MV-4-11 (cell line): ENCODE results near the gene WHAMM.
"Not testable (repeated sequence)": the region's sequence is repeated elsewhere in the genome, so short reads cannot be mapped to it uniquely, and the experiment has no call there.

Experiments used
- DNase-seq: peaks from one replicate; lab custom pipeline; 2025; lab: John Stamatoyannopoulos, UW

WHAMM gene

DNA sequence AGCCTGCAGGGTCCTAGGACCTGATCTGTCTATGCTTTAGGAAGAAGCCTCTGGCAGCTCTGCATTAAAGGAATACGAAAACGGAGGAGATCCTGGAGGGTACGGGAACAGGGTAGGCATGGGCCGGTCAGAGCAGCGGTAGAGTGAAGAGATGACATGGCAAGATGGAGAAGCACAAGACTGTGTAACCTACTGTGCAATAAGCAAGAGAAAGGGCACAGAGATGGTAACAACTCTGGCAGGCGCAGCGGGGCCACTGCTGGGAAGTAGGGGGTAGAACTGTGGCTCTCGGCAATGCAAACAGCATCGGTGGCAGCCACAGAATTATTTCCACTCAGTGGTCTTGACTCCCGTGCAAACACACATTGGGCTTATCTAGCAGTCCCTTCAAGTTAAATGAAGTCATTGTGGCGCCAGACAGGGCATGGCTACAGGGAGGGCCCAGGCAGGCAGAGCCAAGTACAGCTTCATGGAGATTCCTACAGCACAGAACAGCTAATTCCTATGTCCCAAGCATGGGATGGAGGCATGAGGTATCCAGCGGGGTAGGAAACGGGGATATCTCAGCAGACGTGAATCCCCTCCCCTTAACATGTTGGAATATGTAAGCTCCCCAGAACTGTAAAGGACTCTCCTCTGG, 28.8 kb downstream of the WHAMM start:
- no peak for DNase-seq

DNA sequence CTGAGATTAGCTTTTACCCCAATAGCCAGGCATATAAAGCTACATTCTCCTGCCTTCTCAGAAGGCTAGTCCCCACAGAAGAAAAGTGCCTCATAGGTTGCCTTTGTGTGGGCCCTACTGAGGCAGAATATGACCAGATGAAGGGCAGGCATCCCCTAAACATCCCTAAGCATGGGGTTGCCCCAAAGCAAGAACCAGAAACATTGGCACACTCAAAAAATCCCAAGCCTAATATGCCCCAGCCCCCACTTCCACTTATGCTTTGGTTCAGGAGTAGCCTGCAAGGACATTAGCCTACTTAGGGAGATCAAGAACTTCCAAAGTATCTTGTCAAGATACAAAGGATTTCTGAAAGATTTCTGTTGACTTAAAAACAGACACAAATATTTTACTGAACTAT, 29.7 kb downstream of the WHAMM start:
- DNase-seq = no peak

DNA sequence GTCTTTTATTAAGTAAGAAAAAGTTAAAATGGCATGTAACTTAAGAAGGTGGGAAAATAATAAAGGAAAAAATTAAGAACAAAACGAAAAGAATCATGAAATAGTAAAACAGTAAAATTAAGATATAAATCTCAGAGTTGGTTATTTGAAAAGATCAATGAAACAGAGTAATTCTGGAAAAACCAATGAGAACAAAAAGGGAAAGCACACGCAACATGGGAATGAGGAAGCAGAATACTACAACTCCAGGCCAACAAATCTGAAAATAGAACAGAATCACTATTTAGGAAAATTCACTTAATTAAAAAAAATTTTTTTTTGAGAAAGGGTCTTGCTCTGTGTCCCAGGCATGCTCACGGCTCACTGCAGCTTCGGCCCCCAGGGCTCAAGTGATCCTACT, 30.7 kb downstream of the WHAMM start:
- no peak for DNase-seq

DNA sequence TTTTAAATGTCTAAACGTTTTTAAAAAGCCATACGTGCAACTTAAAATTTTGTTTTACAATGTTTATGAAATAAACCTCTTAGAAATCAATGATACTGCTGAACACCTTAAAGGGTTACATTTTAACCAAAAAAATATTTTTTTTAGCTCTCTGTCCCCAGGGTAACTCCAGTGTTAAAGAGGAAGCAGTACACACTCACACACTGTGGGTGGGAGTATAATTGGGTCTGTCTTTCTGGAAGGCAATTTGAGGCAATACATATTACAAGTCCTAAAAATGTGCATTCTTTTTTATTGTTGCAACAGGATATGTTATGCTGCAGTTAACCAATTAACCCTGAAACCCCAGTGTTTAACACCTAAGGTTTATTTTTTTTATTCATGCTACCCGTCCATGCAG, 34.1 kb downstream of the WHAMM start:
- DNase-seq = peak; percentile 61

DNA sequence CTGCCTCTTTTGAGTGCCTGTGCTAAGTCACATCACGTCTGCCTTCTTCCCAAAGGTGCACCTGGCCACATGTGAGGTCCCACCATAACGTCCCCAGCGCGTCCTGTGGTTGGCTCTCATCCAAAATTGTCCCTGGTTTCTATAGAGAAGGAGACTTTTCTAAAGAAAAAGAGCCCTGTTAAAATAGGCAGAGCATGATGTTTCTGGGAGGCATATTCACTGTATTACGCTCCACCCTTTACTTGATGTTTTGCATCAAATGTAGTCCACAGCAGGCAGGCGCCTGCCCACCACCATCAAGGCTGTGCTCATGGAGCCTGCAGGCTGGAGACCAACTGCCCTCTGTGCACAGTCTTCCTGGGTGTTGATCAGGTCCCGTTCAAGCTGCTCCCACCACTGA, 36.3 kb downstream of the WHAMM start:
- no peak for DNase-seq

DNA sequence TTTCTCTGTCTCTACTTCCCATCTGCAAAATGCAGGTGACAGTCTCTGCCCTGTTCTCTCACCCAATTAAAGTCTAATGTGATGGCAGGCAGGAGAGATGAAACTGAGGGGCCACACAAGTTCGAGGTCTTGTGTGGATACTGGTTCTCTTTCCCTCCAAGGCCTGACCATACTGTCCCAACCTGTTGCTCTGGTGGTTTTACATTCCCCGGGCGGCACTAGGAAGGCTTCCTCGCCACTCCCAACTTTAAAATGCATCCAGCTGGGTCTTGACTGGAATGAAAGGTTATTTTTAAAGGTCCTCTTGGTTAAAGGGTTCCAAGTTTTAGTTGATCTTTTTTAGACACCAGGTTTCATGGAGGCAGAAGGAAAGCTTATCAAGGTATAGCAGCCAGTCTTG, 37.2 kb downstream of the WHAMM start:
- no peak for DNase-seq

DNA sequence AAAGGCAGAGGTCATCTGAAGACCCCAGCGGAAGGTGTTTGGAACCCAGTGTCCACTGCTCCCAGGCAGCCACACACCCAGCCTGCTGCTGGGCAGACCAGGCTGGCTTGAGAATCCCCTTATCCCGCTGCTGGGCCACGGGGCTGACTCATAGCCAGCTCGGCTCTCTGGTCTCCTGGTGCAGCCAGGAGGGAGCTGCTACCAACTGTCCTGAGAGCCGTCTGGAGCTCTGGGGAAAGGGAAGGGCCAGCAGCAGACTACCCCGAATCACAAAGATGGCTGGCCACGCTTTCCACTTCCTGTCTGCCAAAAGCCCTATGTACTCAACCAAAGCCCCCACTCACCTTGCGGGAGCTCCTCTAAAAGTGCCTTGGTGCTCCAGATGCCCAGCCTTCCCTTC, 38.3 kb downstream of the WHAMM start:
- no peak for DNase-seq

DNA sequence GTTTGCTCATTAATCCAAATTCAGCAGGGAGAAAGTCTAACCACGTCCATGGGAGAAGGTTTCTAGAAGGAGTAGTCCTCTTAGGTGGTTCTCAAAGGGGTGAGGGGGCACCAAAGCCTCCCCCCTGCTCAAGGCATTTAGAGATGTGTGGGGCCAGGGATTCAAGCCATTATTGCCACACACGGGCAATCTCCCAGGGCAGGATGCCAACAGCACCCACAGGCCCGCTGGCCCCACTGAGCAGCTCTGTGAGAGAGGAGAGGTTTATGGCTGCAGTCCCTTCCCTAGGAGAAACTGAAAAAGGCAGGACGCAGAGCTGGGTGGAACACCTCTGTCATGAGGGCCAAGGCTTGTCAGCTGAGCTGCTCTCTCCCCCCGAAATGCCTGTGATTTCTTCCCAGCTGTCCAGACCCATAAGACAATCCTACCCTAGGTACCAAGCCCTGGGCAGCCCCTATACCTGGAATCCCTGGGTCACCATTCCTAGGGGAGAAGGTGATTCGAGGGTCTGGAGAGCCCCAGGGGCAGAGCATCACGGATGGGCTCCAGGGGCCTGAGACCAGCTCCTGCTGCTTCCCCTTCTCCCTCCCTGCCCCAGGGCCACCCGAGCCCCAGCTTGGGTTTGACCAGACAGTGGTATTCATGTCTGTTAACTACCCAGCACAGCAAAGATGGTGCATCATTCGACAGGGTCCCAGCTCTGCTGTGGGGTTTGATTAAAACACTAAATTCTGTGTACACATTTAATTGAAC, 39.0 kb downstream of the WHAMM start:
- DNase-seq = no peak

DNA sequence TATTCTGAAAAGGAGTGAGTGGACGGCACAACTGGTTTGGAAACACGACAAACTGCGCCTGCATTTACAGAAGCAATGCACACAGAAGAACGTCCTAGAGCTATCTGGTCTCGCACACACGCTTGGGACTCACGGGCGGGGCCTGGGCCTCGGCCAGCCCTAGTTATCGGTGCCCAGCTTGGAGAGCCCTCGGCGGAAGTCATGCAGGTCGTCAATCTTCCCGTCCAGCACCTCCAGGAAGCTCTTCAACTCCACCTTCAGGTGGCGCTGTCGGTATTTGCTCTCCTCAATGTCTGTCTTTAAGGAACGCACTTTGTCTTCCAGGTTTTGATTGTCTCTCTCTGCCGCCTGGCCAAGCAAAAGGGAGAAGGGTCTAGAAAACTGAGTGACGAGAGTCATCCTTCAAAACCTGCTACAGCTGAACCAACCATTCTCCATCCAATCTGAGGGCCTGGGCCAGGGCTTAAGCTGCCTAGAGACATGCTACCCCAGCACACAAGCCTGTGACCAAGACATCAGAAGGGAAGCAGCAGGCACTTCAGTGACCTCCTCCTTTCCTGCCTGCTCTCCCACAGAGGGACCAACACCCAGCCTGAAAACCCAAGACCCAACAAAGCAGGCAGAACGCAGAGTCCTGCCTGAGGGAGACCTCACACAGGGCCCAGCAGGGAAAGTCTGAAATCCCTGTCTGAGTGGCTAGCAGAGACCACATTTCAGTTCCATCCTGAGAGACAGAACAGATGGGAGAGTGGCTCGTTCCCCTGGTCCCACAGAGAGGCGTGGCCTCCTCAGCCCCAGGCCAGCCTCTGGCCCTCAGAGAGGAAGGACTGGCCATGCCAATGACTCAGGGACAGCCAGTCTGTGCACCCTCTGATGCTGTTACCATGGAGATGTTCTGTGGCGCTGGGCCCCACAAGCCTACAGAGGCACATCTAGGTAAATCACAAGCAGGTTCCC, 40.4 kb downstream of the WHAMM start:
- peak; percentile 87 for DNase-seq

DNA sequence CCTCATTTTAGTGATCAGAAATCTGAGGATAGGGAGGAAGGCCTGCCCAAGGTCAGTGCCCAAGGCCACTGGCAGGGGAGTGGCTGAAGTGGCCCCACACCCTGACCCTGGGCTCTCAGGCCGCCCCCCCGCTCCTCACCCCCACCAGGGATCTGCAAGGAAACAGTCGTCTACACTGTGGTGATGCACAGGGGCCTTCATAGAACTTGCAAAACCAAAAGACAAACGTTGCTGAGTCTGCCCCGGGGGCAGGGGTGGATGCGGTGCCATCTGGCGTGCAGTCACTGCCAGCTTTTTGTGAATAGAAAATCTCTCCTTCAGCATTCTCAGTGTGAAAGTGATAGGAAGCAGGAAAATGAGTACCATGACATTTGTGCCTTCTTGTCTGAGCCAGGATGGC, 41.3 kb downstream of the WHAMM start:
- DNase-seq = no peak

DNA sequence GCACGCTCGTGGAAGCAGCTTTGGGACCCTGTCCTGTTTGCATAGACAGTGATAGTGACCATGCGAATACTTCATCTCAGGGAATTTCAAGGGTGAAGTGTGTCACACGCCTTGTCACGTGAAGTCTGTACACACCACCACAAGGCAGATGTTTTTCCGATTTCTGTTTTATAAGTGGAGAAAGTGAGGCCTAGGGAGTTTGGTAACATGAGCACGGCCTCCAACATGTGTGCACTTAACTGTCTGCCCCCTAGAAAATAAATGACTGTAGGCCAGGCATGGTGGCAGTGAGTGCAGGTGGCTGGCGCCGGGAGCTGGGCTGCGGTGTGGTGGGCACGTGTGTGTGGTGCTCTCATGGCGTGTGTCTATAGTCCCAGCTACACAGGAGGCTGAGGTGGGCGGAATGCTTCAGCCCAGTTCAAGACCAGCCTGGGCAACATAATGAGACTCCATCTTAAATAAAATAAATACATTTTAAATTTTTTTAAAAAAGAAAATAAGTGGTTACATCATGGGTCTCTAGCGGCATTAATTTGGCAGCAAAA, 42.0 kb downstream of the WHAMM start:
- DNase-seq = no peak

DNA sequence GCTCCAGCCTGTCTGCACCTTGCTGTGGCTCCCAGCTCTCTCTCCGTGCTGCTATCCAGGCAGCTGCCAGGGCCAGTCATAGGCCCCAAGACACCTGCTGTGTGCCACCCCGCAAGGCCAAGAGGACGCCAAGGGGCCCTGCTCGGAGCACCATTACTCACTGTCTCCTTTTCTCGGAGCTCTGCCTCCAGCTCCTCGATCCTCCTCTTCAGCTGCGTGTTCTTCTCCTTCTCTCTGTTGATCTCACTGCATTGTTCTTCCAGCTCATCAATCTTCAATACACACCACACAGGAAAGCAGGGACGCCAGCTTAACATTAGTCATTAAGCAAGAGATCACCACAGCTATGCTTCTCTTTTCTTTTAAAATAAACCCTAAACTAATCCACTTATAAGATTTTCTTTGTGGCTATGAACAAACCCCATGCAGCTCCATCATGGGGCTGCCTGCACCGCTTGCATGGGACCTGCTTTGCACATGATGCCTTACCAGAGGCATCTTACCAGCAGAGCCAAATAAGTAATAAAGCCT, 42.6 kb downstream of the WHAMM start:
- DNase-seq = peak; percentile 85

DNA sequence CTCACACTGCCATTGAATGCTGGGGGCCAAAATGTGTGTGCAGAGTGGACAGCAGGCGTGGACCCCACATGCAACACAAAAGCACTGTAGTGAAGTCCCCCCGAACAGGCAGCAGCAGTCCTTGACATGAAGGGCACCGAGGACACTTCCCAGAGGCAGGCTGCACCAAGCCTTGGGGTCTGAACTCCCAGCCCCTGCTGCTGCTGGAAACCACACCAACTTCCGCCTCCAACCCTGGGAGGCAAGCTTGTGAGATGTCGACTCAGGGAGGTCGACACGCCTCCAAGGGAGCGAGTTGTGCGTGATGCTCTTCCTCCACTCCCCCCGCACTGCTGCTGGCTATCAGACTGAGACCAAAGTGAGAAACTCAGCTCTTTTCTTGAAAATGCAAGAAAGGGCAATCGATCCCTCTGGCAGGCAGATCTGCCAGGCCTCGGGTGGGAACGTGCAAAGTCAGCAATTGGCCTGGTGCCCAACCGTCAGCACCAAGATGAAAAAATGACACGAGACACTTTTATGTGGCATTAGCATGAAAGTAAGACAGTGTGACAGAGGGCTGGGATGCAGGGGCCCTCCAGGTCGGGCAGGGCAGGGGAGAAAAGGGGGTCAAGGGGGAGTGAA, 43.6 kb downstream of the WHAMM start:
- DNase-seq = peak; percentile 2

DNA sequence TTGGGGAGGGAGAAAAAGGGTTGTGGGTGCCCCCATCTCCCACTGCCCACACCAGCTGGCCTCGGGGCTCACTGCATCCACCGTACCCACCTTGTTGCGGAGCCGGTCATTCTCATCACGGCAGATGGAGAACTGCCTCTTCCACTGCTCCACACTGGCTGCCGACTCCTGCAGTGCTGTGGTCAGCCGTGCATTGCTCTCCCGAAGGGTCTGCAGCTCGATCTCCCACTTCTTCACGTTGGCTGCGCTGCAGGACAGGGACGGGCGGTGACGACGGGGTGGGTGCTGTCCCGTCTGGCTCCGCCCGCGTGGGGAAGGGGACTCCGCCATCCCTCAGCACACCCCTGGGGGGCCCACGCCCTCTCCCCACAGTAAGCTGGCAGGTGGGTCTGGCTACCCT, 45.1 kb downstream of the WHAMM start:
- DNase-seq = no peak

DNA sequence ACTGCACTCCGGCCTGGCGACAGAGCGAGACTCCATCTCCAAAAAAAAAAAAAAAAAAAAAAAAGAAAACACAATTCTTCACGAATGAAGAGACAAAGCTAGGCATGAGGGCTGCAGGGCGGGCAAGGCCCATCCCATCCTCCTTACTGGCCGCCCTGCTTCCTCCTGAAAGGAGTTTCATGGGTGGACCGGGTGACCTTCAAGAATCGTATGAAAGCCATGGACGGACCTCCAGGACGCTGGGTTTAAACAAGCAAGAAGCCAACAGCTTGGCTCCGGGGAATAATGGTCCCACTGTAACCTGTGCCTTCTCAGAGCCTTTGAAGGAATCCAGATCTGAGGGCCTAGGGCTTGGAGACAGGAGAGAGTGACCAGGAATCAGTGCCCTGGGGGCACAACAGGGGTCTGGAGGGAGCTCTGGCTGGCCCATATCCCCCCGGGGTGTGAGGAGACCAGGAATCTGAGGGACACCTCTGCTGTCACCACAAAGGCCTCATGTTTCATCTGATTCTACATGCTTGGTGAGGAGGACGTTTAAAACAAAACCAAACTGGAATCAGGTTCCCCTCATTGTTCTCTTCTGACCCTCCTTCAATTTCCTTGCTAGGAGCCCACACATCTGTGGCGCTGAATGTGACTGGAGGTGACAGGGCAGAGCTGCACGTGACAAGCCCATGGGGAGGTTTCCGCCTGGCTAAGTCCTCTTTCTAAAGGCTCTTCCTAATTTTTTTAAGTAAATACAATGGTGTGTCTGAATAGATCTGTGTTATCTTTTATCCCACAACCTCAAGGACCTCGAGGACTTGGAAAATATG, 46.1 kb downstream of the WHAMM start:
- DNase-seq = peak; percentile 7

DNA sequence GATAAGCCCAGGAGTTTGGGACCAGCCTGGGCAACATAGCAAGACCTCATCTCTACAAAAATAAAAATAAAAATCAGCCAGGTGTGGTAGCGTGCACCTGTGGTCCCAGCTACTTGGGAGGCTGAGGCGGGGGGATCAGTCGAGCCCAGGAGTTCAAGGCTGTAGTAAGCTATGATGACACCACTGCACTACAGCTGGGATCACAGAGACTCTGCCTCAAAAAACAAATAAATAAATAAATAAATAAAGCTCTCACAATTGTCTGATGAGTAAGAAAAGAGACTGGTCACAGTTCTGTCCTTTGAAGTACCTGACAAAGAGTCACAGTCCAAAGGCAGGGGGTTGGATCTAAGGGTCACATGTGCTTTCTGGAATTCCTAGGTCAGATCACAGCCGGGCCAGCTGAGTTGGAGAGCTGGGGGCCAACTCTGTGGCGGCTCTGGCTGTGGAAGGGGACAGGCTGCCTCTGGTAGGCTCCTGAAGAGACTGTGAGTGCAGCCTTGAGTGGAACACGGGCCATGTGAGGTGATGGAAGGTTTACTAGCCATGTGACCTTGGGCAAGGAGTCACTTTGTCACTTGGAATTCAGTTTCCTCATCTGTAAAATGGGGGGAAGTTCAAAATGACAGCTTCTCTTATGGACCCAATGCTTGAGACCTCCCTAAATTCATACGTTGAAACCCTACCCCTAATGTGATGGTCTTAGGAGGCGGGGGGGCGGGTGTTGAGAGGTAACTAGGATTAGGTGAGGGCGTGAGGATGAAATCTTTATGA, 47.2 kb downstream of the WHAMM start:
- DNase-seq = no peak

DNA sequence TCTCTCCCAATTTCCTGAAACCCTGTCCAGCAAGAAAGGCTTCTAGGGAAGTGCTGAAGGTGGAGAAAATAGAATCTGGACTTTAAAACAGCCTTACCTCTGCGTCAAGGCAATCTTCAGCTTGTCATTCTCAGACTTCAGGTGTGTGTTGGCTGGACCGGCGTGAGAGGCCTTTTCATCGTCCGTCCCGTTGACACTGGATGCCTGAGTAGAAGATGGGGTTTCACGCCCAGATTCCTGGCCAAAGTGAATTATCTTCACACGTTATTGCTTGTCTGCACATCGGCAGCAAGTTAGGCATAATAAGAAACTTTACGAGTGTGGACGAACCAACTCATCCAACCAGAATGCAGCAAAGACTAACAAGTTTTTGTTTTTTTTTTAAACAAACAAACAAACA, 49.5 kb downstream of the WHAMM start:
- no peak for DNase-seq

DNA sequence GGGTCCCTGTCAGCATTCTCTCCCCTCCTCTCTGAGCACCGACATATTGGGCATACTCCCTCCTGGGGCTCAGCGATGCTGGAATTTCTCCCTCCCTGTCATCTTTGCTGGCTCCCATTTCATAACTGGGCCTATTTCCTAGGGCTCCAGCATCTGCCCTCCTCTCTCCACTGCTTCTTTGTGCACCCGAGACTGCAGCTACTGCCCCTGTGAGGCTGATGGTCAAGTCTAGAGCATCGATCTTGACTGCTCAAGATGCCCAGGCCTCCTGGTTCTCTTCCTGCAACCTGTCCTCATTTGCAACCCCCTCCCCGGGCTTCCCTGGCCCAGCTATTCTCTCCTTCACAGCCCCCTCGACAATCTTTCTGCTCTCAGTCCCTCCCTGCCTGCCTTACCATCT, 53.5 kb downstream of the WHAMM start:
- DNase-seq = no peak

DNA sequence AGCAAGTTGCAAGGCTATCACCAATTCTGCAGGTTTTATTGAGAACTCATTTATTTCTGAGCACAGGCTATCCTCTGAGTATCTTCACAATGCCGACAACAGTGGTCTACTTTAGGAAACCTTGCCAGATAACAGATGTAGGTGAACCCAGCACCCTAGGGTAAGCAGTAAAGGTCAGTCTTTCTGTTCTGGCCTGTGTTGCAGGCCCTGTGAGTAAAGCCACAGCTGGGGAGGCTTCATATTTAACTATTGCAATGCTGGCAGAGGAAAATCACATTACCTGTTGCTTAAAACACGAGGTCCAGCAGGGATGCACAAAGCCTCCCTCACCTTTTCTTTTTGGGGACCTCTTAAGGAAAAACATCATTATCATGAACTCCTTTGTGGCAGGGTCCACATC, 55.5 kb downstream of the WHAMM start:
- no peak for DNase-seq

DNA sequence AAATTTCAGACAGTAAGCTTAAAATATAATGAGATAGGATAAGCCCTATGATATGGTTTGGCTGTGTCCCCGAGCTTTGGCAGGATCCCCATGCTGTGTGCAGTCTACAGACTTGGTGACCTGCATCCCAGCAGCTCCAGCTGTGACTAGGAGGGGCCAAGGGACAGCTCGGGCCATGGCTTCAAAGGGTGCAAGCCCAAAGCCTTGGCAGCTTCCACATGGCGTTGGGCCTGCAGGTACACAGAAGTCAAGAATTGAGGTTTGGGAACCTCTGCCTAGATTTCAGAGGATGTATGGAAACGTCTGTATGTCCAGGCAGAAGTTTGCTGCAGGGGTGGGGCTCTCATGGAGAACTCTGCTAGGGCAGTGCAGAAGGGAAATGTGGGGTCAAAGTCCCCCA, 56.2 kb downstream of the WHAMM start:
- not testable (repeated sequence) for DNase-seq
